DMS53 treated with DMSO at 0.1 percent for 48 hours (cell line): ENCODE data around the gene CUX1.
"Not testable (repeated sequence)": the region's sequence is repeated elsewhere in the genome, so short reads cannot be mapped to it uniquely, and the experiment has no call there.

Source experiments
- DNase-seq: peaks from one replicate; lab custom pipeline; 2025; ENCODE audit not compliant: unreplicated experiment; lab: John Stamatoyannopoulos, UW

Gene CUX1

GRCh38 chr7:102119213-102119651 lies 301.8 kb downstream of the CUX1 start:
- DNase-seq, result no peak

GRCh38 chr7:102119925-102120324 lies 302.5 kb downstream of the CUX1 start:
- no peak for DNase-seq

DNA sequence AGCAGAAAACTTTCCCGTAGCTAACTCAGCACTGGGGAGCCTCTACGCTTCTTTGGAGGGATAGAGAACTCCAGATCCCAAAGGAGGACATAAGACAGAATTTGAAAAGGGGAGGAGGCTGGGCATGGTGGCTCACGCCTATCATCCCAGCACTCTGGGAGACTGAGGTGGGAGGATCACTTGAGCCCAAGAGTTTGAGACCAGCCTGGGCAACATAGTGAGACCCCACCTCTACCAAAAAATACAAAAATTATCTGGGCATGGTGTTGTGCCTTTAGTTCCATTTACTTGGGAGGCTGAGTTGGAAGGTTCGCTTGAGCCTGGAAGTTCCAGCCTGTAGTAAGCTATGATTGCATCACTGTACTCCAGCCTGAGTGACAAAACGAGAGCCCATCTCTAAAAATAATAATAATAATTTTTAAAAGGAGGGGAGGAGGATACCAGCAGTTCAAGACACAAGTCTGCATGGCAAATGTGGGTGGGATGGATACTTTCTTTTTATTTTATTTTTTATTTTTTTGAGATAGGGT lies 303.3 kb downstream of the CUX1 start:
- no peak for DNase-seq

GRCh38 chr7:102122026-102122425 lies 304.6 kb downstream of the CUX1 start:
- DNase-seq, result peak; percentile 59

DNA sequence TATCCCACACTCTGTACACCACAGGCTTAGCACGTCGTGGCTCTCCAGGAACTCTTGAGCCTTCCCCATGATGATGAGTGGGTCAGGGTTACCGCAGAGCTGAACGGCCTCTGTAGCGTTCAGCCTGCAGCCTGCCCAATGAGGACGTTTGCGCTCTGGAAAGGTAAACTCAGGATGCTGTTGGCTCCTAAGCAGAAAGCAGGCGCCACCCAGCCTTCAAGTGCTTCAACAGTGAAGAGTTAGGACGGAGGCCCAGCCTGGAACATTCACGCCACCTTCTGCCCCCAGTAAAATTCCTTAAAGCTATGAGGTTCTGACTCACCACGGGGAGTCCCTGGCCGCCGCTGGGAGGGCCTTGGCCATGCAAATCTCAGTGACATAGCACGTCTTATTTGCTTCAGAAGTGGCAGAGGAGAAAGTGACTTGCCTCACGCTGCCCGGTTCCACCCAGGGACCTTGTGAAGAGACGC lies 307.7 kb downstream of the CUX1 start:
- DNase-seq, result no peak

GRCh38 chr7:102128303-102128702 lies 310.9 kb downstream of the CUX1 start:
- no peak for DNase-seq

DNA sequence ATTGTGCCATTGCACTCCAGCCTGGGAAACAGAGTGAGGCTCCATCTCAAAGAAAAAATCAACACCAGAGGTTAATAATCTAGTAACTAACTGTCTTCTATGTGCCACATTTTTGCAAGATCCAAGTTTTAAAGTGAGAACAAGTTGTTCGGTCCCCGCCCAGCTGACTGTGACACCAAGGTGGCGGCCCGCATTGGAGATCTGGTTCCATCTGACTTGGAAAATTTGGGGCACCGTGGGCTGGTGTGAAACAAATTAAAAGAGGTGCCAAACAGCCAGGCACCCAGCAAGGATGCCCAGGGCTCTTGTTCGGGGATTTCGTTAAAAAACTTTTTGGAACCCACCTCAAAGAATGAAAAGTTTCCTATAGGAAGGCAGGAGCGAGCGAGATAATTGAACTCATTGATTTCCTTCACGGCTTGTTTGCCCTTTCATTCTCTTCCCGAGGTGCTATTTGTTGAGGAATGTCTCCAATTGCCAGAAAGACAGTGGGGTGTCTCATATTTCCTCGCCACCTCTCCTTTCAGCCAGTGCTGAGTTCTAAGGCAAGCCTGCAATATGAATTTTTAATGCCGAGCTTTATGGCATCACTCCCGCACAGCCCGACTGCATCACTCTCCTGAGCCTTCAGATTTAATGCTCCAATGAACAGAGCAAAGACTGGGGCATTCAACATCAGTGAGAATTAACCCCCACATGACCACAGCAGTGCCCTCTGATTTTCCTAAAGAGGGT lies 312.4 kb downstream of the CUX1 start:
- DNase-seq, result no peak

- no peak for DNase-seq
Measured at GRCh38 chr7:102132209-102132752, 314.9 kb downstream of the CUX1 start.

GRCh38 chr7:102138676-102139075 lies 321.2 kb downstream of the CUX1 start:
- no peak for DNase-seq

GRCh38 chr7:102140952-102141370 lies 323.5 kb downstream of the CUX1 start:
- no peak for DNase-seq

DNA sequence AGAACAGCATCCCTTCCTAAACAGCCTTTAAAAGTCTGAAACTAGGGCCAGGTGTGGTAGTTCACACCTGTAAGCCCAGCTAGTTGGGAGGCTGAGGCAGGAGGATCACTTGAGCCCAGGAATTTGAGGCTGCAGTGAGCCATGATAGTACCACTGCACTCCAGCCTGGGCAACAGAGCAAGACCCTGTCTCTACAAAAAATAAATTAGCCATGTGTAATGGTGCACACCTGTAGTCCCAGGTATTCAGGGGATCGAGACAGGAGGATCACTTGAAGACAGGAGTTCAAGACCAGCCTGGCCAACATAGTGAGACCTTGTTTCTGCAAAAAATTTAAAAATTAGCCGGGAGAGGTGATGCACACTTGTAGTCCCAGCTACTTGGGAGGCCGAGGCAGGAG lies 325.0 kb downstream of the CUX1 start:
- not testable (repeated sequence) for DNase-seq

DNA sequence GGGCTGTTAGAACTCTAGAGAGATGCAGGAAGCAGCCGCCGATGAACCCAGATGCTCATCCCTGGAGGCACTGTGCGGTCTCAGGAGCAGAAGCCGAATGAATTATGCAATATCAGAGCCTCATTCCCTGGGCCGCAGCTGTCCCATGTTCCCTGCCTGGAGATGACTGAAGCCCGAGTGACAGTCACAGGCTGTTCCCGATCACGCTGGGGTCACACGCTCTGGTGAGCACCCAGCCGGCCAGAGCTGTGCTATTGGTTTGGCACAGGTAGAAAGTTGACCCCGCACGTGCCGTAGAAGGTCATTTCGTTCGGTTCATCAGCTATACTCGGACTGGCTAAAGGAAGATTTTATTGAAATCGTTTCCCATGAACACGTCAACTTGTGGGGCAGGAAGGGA lies 328.7 kb downstream of the CUX1 start:
- no peak for DNase-seq

GRCh38 chr7:102147008-102147407 lies 329.6 kb downstream of the CUX1 start:
- no peak for DNase-seq

DNA sequence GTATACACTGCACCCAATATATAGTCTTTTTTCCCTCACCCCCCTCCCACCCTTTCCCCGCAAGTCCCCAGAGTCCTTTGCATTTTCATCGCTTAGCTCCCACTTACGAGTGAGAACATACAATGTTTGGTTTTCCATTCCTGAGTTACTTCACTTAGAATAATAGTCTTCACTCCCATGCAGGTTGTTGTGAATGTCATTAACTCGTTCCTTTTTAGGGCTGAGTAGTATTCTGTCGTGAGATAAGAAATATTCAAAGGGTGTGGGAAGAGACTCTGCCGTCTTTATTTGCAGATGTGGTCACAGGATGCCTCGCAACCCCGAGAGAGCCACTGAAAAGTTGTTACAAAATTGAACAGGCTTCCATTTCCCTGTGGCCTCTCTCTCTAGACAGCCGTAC lies 331.4 kb downstream of the CUX1 start:
- no peak for DNase-seq

DNA sequence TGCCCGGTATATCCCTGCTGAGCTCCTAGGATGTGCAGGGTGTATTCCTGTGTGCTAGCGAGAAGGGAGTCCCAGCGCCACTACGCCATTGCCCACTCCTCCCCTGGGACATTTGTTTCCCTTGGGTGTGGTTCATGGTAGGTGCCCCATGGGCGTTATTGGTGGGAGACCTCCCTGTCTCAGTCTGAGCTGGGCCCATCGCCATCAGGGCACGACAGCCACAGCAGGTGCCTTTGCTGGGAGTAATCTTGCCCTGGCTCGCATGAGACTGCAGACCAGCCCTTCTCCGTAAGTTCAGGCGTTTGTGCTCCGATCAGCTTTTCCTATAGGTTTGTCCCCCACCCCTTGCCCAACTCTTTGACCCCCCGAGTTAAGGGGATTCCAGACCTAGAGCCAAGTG lies 332.0 kb downstream of the CUX1 start:
- no peak for DNase-seq

DNA sequence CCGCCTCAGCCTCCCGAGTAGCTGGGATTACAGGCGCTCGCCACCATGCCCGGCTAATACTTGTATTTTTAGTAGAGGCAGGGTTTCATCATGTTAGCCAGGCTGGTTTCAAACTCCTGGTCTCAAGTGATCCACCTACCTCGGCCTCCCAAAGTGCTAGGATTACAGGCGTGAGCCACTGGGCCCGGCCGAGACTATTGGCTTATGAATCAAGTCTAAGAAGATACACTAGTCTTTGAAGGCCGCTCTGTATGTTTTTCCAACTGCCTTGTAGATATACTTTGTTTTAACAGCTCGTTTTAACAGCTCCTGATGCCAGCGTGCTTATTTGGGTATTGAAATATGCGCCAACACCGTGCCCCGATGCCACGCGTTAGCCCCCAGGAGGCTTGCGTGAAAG lies 332.8 kb downstream of the CUX1 start:
- DNase-seq, result no peak

- no peak for DNase-seq
Measured at GRCh38 chr7:102152672-102153598, 335.5 kb downstream of the CUX1 start.

GRCh38 chr7:102153599-102153946 lies 336.1 kb downstream of the CUX1 start:
- no peak for DNase-seq

DNA sequence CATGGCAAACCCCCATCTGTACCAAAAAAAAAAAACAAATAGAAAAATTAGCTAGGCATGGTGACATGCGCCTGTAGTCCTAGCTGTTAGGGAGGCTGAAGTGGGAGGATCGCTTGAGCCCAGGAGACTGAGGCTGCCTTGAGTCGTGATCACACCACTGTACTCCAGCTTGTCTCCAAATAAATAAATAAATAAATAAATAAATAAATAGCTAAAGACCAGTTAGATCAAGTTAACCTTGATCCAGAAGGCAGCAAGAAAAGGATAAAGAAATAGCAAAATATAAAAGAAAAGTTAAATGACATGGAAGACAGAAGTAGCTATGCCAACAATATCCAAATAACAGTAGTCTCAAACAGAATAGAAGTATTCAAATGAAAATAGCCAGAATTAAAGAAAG lies 337.0 kb downstream of the CUX1 start:
- DNase-seq, result no peak

- no peak for DNase-seq
Measured at GRCh38 chr7:102155821-102156441, 338.5 kb downstream of the CUX1 start.

GRCh38 chr7:102156867-102157266 lies 339.4 kb downstream of the CUX1 start:
- DNase-seq, result no peak
